Osteocyte (in vitro differentiated cells): ENCODE measurements around the gene ROR1. TPM values are rescaled to one million over a fixed set of nuclear protein-coding genes. Genes with fewer than 3 reads are reported as not detected.

Source experiments
- DNase-seq: peaks from one replicate; pipeline ENCODE4 v3.0.0; 2021; ENCODE audit warnings: mixed read lengths; ENCODE audit not compliant: unreplicated experiment; ENCODE audit errors: extremely low spot score
- H3K27ac Mint-ChIP-seq: one replicate; pipeline ENCODE4 v1.8.0; 2021; ENCODE audit warnings: mild to moderate bottlenecking, mixed read lengths; ENCODE audit not compliant: unreplicated experiment
- H3K27me3 Mint-ChIP-seq: one replicate; pipeline ENCODE4 v1.8.0; 2021; ENCODE audit warnings: mixed read lengths; ENCODE audit not compliant: unreplicated experiment
- H3K36me3 Mint-ChIP-seq: one replicate; pipeline ENCODE4 v1.8.0; 2021; ENCODE audit warnings: mixed read lengths; ENCODE audit not compliant: unreplicated experiment
- H3K4me1 Mint-ChIP-seq: one replicate; pipeline ENCODE4 v1.8.0; 2021; ENCODE audit warnings: mixed read lengths; ENCODE audit not compliant: unreplicated experiment
- H3K4me3 Mint-ChIP-seq: one replicate; pipeline ENCODE4 v1.8.0; 2021; ENCODE audit warnings: mild to moderate bottlenecking, moderate library complexity, mixed read lengths; ENCODE audit not compliant: unreplicated experiment
- H3K9me3 Mint-ChIP-seq: one replicate; pipeline ENCODE4 v1.8.0; 2021; ENCODE audit warnings: mixed read lengths; ENCODE audit not compliant: unreplicated experiment
- CTCF ChIP-seq: fragments of 200-600 bp; sonication (generic); IDR thresholded peaks from 2 replicates; pipeline ENCODE4 v1.5.0; 2021; ENCODE audit warnings: antibody characterized with exemption, mild to moderate bottlenecking, moderate library complexity
- total RNA-seq: library from RNA; stranded (reverse); gene quantifications from 2 replicates; pipeline ENCODE4 v1.2.1, GENCODE V29; 2021

Gene ROR1
- total RNA-seq, 1 donor from 2014 or later: 20.6 TPM

- H3K4me1 Mint-ChIP-seq: peaks cover 10% of the 10 kb centered on the region
- H3K9me3 Mint-ChIP-seq: peaks cover 4% of the 10 kb centered on the region
- TF ChIP-seq CTCF: no peak
- no peak for DNase-seq
- peaks cover 7% of the 10 kb centered on the region for H3K36me3 Mint-ChIP-seq
- H3K27me3 Mint-ChIP-seq: no peaks in the 10 kb centered on the region
- H3K27ac Mint-ChIP-seq: no peak overlapping the region
- H3K4me3 Mint-ChIP-seq: no peak overlapping the region
These were observed 87.4 kb downstream of the ROR1 start for GRCh38 chr1:63861052-63861691.

GRCh38 chr1:63863145-63863544 is 89.3 kb downstream of the ROR1 start:
- Mint-ChIP-seq H3K27me3 (no peaks in the 10 kb centered on the region), H3K4me3 (no peak overlapping the region), H3K27ac (no peak overlapping the region), H3K36me3 (no peaks in the 10 kb centered on the region), H3K9me3 (no peaks in the 10 kb centered on the region), H3K4me1 (peaks cover 10% of the 10 kb centered on the region)
- DNase-seq: no peak
- TF ChIP-seq CTCF: no peak

GRCh38 chr1:63864224-63864641 is 90.4 kb downstream of the ROR1 start:
- DNase-seq: no peak
- no peaks in the 10 kb centered on the region for H3K36me3 Mint-ChIP-seq
- H3K27me3 Mint-ChIP-seq: no peaks in the 10 kb centered on the region
- H3K27ac Mint-ChIP-seq: no peak overlapping the region
- no peak overlapping the region for H3K4me3 Mint-ChIP-seq
- no peaks in the 10 kb centered on the region for H3K9me3 Mint-ChIP-seq
- H3K4me1 Mint-ChIP-seq: peaks cover 10% of the 10 kb centered on the region
- TF ChIP-seq CTCF: no peak

- no peaks in the 10 kb centered on the region for H3K27me3 Mint-ChIP-seq
These were observed 91.7 kb downstream of the ROR1 start for GRCh38 chr1:63865561-63865960.

GRCh38 chr1:63866084-63866483 is 92.3 kb downstream of the ROR1 start:
- Mint-ChIP-seq H3K27ac (no peak overlapping the region), H3K4me3 (no peak overlapping the region), H3K4me1 (peaks cover 12% of the 10 kb centered on the region), H3K27me3 (no peaks in the 10 kb centered on the region), H3K9me3 (no peaks in the 10 kb centered on the region), H3K36me3 (no peaks in the 10 kb centered on the region)
- TF ChIP-seq CTCF: no peak
- no peak for DNase-seq

More at GRCh38 chr1:63865561-63865960, 91.7 kb downstream of the ROR1 start:
- Mint-ChIP-seq H3K36me3 (no peaks in the 10 kb centered on the region), H3K4me3 (no peak overlapping the region), H3K9me3 (no peaks in the 10 kb centered on the region), H3K27ac (no peak overlapping the region), H3K4me1 (peaks cover 10% of the 10 kb centered on the region)
- no peak for TF ChIP-seq CTCF
- no peak for DNase-seq
